K562 (cell line): Measurements from ENCODE around the gene GULP1.

ENCODE experiments used
- CAMTA2 ChIP-seq: fragments of 250-450 bp; sonication (Bioruptor Pico); conservative IDR thresholded peaks from 2 replicates; pipeline ENCODE4 v1.5.1; 2022
- RAD21 ChIP-seq, 2 experiments: fragments of 250-450 bp in 1 of 2; fragments of 450-650 bp in 1 of 2; sonication (Bioruptor Pico) in 1 of 2; formaldehyde crosslinking in 1 of 2; IDR thresholded peaks in 1 of 2; conservative IDR thresholded peaks in 1 of 2; 2 replicates each; pipeline versions ENCODE4 v1.4.0 to v1.8.0; 2020 to 2022; ENCODE audit warnings: mild to moderate bottlenecking in 2 of 2, moderate library complexity in 1 of 2
- SP1 ChIP-seq: sonication (generic); formaldehyde crosslinking; IDR thresholded peaks from 2 replicates; pipeline ENCODE4 v1.8.1; 2022; ENCODE audit warnings: mild to moderate bottlenecking, missing genetic modification reagents
- SREBF1 ChIP-seq: fragments of 150-350 bp; IDR thresholded peaks from 2 replicates; pipeline ENCODE4 v1.6.1; 2014; ENCODE audit warnings: antibody characterized with exemption, low read depth, low read length, borderline replicate concordance
- TCF7 ChIP-seq: sonication (generic); IDR thresholded peaks from 2 replicates; pipeline ENCODE4 v1.6.1; 2016; ENCODE audit warnings: antibody characterized with exemption, borderline replicate concordance

DNA sequence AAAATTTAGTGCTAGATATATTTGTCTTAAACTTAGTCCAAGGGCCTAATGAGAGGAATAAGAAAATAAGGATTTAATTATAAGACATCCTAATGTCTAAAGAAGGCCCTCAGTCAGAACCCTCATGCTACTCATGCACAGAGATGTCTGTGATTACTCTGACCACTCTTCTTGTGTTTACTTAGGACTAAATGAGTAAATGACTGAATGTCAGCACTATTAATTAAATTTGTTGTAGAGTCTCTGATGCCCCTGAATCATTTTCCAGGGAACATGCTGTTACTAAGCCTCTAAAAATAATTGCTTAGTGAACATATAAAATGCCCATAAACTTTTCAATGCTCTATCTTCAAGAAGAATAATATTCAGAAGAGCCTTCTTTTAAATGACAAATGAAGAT, 32.4 kb downstream of the GULP1 start:
- no peak for TF ChIP-seq SP1 (CRISPR knock-in tag)
- TF ChIP-seq RAD21 (CRISPR knock-in tag; conservative IDR thresholded peaks at IDR 0.05 in 1 of 2, IDR thresholded peaks at IDR 0.05 in 1 of 2), result no peak
- TF ChIP-seq TCF7, result no peak
- no peak for TF ChIP-seq CAMTA2 (CRISPR knock-in tag)
- TF ChIP-seq SREBF1, result no peak
